ENCODE results near the gene PHPT1. TPM values are rescaled to one million over a fixed set of nuclear protein-coding genes. Genes with fewer than 3 reads are reported as not detected.

Gene PHPT1
- total and polyA plus RNA-seq, 2 of the 13 experiments (the other 11 are each of a cell fraction or from before 2014, with no cell fraction given): 189 to 192 TPM

GRCh38 chr9:136840877-136841645, 8.1 kb upstream of the PHPT1 start (continued):
- peak; percentile 98 for TF ChIP-seq ZC3H13 (CRISPR knock-in tag; IDR thresholded peaks at IDR 0.05)
- no peak for TF ChIP-seq MLXIP (CRISPR knock-in tag; IDR thresholded peaks at IDR 0.05; ENCODE audit: borderline replicate concordance)
- no peak; the same call in 1 of the 2 replicates for TF ChIP-seq ZNF574 (CRISPR knock-in tag; IDR thresholded peaks at IDR 0.05)
- TF ChIP-seq ZNF24 (IDR thresholded peaks at IDR 0.05): no peak
- TF ChIP-seq TBX3 (IDR thresholded peaks at IDR 0.05; ENCODE audit: borderline replicate concordance): no peak
- TF ChIP-seq ZMAT3 (CRISPR knock-in tag; conservative IDR thresholded peaks at IDR 0.05): no peak
- no peak for TF ChIP-seq ZNF468 (CRISPR knock-in tag; IDR thresholded peaks at IDR 0.05)
- TF ChIP-seq ARID3A (IDR thresholded peaks at IDR 0.05; ENCODE audit: low read depth, low read length): no peak
- no peak for TF ChIP-seq TP53 (CRISPR knock-in tag; conservative IDR thresholded peaks at IDR 0.05)
- TF ChIP-seq ZNF562 (CRISPR knock-in tag; IDR thresholded peaks at IDR 0.05; ENCODE audit: borderline replicate concordance): no peak
- TF ChIP-seq ZNF709 (CRISPR knock-in tag; IDR thresholded peaks at IDR 0.05): no peak
- peak; percentile 87; the same call in 1 of the 2 replicates for TF ChIP-seq ZNF510 (CRISPR knock-in tag; IDR thresholded peaks at IDR 0.05; ENCODE audit: low read depth)
- TF ChIP-seq ATF5 (CRISPR knock-in tag; IDR thresholded peaks at IDR 0.05; ENCODE audit: low read depth): peak; percentile 83; the same call in 1 of the 2 replicates
- TF ChIP-seq TRIM24 (CRISPR knock-in tag; IDR thresholded peaks at IDR 0.05): no peak
- TF ChIP-seq ZNF136 (CRISPR knock-in tag; IDR thresholded peaks at IDR 0.05; ENCODE audit: low read depth): no peak
- peak; percentile 50; the same call in 1 of the 2 replicates for TF ChIP-seq UBTF (CRISPR knock-in tag; IDR thresholded peaks at IDR 0.05)
- peak; percentile 59; the same call in 1 of the 2 replicates for TF ChIP-seq PCBP1 (IDR thresholded peaks at IDR 0.05; ENCODE audit: borderline replicate concordance, low read depth, low read length)
- TF ChIP-seq ZNF792 (CRISPR knock-in tag; IDR thresholded peaks at IDR 0.05): no peak; the same call in 1 of the 2 replicates

All from HepG2 (cell line).